ENCODE measurements around the gene CEP112. TPM values are rescaled to one million over a fixed set of nuclear protein-coding genes. Genes with fewer than 3 reads are reported as not detected.

CEP112 gene
- polyA plus RNA-seq, 1 donor: 4.4 TPM

DNA sequence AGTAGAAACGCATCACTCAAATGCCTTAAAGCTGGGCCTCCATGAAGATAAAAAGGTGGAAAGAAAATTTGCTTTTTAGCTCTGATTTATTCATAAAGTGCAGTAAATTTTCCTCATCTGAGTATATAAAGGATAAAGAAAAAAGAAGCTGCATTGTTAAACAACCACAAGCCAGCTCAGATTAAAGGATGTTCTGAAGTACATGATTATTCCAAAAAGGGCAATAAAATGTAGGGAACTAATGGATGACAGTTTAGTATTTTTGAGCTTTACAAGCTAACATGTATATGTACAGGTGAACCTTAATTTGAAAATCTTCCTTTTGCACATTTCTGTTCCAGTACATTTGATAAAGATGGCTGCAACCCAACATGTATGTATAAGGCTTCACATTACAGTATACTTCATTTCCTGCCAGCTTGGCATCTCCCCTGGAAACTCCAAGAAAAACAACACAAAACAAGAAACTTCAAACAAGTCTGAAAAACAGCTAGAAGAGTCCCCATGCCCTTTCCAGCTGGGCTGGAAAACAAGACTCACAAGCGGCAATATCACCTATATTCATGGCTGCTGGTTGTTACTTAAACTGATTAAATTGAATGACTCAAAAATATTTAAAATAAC is 225.7 kb downstream of the CEP112 start:
- no peak overlapping the region for H3K4me3 ChIP-seq (ENCODE audit: low read length)
- no peaks in the 10 kb centered on the region for H3K9me3 ChIP-seq (ENCODE audit: control insufficient read depth, low read depth, low read length)
- no peaks in the 10 kb centered on the region for H3K36me3 ChIP-seq (ENCODE audit: control insufficient read depth, insufficient read depth, low read length)
- no peak for DNase-seq
- no peak overlapping the region for H3K27ac ChIP-seq (ENCODE audit: low read length)
- no peaks in the 10 kb centered on the region for H3K4me1 ChIP-seq (ENCODE audit: control insufficient read depth, insufficient read depth, low read length)
- H3K27me3 ChIP-seq (ENCODE audit: control insufficient read depth, insufficient read depth, low read length): no peaks in the 10 kb centered on the region
- WGBS (ENCODE audit: insufficient coverage, low lambda C conversion rate): 100% methylated on average over 1 of the region's 2 CpGs

DNA sequence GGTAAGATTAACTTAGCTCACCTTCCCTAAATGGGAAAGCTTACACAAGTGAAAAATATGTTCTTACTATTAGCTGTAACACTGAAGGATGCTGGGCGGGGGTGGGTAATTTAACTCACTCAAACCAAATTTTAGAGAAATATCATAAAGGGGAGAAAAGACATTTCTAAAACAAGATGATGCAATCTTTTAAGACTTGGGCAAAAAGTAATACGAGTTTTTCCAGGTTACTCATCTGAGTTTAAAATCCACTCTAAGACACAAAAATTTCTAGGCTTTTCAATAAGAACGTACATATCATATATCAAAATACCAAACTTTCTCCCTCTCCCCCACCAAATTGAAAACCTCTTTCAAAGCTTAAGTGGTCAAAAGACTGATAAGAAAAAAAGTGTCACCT is 228.8 kb downstream of the CEP112 start:
- Histone ChIP-seq H3K4me3 (ENCODE audit: low read length) (no peak overlapping the region), H3K27ac (ENCODE audit: low read length) (no peak overlapping the region), H3K4me1 (ENCODE audit: control insufficient read depth, insufficient read depth, low read length) (no peaks in the 10 kb centered on the region), H3K9me3 (ENCODE audit: control insufficient read depth, low read depth, low read length) (peaks cover 11% of the 10 kb centered on the region), H3K27me3 (ENCODE audit: control insufficient read depth, insufficient read depth, low read length) (no peaks in the 10 kb centered on the region), H3K36me3 (ENCODE audit: control insufficient read depth, insufficient read depth, low read length) (no peaks in the 10 kb centered on the region)
- WGBS (ENCODE audit: insufficient coverage, low lambda C conversion rate): 100% methylated on average over 2 of the region's 3 CpGs
- no peak for DNase-seq

DNA sequence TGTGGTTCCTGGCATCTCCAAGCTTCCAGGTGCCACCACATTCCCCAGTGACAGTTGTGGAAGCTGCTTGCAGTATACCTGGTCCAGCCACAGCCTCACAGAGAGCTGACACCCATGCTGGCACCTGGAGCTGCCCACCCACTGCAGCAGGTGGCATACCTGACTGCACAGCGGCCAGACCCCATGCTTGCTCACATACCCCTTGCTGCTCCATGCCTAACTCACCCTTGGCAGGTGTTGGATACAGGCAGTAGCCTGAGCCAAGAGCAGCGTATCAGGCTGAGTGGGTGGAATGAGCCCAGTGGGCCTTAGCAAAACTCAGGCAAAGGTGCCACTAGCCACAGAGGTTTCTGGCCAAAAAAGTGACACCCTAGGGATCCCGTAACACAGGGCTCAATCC is 232.3 kb downstream of the CEP112 start:
- Histone ChIP-seq H3K27me3 (ENCODE audit: control insufficient read depth, insufficient read depth, low read length) (no peaks in the 10 kb centered on the region), H3K9me3 (ENCODE audit: control insufficient read depth, low read depth, low read length) (peaks cover 18% of the 10 kb centered on the region), H3K27ac (ENCODE audit: low read length) (no peak overlapping the region), H3K4me3 (ENCODE audit: low read length) (no peak overlapping the region), H3K4me1 (ENCODE audit: control insufficient read depth, insufficient read depth, low read length) (no peaks in the 10 kb centered on the region), H3K36me3 (ENCODE audit: control insufficient read depth, insufficient read depth, low read length) (no peaks in the 10 kb centered on the region)
- no peak for DNase-seq
- WGBS (ENCODE audit: insufficient coverage, low lambda C conversion rate): no CpG with 5 or more reads among the region's 3 CpGs

- Histone ChIP-seq H3K27ac (ENCODE audit: low read length) (no peak overlapping the region), H3K9me3 (ENCODE audit: control insufficient read depth, low read depth, low read length) (peaks cover 21% of the 10 kb centered on the region), H3K27me3 (ENCODE audit: control insufficient read depth, insufficient read depth, low read length) (no peaks in the 10 kb centered on the region), H3K4me1 (ENCODE audit: control insufficient read depth, insufficient read depth, low read length) (no peaks in the 10 kb centered on the region), H3K36me3 (ENCODE audit: control insufficient read depth, insufficient read depth, low read length) (no peaks in the 10 kb centered on the region), H3K4me3 (ENCODE audit: low read length) (no peak overlapping the region)
- WGBS (ENCODE audit: insufficient coverage, low lambda C conversion rate): 88% methylated on average over 1 of the region's 1 CpG
- DNase-seq: no peak
Measured at GRCh38 chr17:65956814-65957213, 235.1 kb downstream of the CEP112 start.

DNA sequence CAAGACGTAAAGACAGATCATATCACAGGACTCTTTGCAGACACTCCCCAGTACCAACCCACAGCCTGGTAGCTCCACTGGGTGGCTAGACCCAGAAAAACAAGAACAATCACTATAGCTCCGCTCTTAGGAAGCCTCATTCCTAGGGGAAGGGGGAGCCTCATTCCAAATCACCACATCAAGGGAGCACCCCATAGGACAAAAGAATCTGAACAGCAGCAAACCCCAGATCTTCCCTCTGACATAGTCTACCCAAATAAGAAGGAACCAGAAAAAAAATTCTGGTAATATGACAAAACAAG is 237.8 kb downstream of the CEP112 start:
- H3K4me3 ChIP-seq (ENCODE audit: low read length): no peak overlapping the region

GRCh38 chr17:65953316-65954147 is 238.4 kb downstream of the CEP112 start:
- Histone ChIP-seq H3K36me3 (ENCODE audit: control insufficient read depth, insufficient read depth, low read length) (no peaks in the 10 kb centered on the region), H3K4me1 (ENCODE audit: control insufficient read depth, insufficient read depth, low read length) (no peaks in the 10 kb centered on the region)
- no CpG with 5 or more reads among the region's 11 CpGs for WGBS (ENCODE audit: insufficient coverage, low lambda C conversion rate)

More for the DNA sequence above, 237.8 kb downstream of the CEP112 start:
- no peak for DNase-seq
- Histone ChIP-seq H3K36me3 (ENCODE audit: control insufficient read depth, insufficient read depth, low read length) (no peaks in the 10 kb centered on the region), H3K27me3 (ENCODE audit: control insufficient read depth, insufficient read depth, low read length) (no peaks in the 10 kb centered on the region), H3K27ac (ENCODE audit: low read length) (no peak overlapping the region), H3K4me1 (ENCODE audit: control insufficient read depth, insufficient read depth, low read length) (no peaks in the 10 kb centered on the region), H3K9me3 (ENCODE audit: control insufficient read depth, low read depth, low read length) (peaks cover 17% of the 10 kb centered on the region)
- WGBS (ENCODE audit: insufficient coverage, low lambda C conversion rate): no CpG with 5 or more reads among the region's 2 CpGs

DNA sequence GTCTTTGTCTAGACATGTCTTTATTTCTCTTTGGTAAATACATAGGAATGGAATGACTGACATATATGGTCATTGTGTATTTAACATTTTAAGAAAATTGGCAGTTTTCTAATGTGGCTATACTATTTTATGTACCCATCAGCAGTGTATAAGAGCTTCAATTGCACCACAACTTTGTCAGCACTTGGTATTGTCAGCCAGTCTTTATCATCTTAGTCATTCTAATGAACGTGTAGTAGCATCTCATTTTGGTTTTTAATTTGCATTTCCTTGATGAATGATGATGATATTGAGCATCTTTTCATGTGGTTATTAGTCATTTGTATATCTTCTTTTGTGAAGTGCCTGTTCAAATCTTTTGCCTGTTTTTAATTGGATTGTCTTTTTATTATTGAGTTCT is 239.3 kb downstream of the CEP112 start:
- no peak overlapping the region for H3K4me3 ChIP-seq (ENCODE audit: low read length)
- no peak overlapping the region for H3K27ac ChIP-seq (ENCODE audit: low read length)
- no CpG with 5 or more reads among the region's 1 CpG for WGBS (ENCODE audit: insufficient coverage, low lambda C conversion rate)
- no peaks in the 10 kb centered on the region for H3K27me3 ChIP-seq (ENCODE audit: control insufficient read depth, insufficient read depth, low read length)
- DNase-seq: no peak
- peaks cover 9% of the 10 kb centered on the region for H3K9me3 ChIP-seq (ENCODE audit: control insufficient read depth, low read depth, low read length)
- no peaks in the 10 kb centered on the region for H3K36me3 ChIP-seq (ENCODE audit: control insufficient read depth, insufficient read depth, low read length)
- H3K4me1 ChIP-seq (ENCODE audit: control insufficient read depth, insufficient read depth, low read length): no peaks in the 10 kb centered on the region

More at GRCh38 chr17:65953316-65954147, 238.4 kb downstream of the CEP112 start:
- no peak overlapping the region for H3K27ac ChIP-seq (ENCODE audit: low read length)
- no peak for DNase-seq
- H3K4me3 ChIP-seq (ENCODE audit: low read length): no peak overlapping the region
- no peaks in the 10 kb centered on the region for H3K27me3 ChIP-seq (ENCODE audit: control insufficient read depth, insufficient read depth, low read length)
- peaks cover 13% of the 10 kb centered on the region for H3K9me3 ChIP-seq (ENCODE audit: control insufficient read depth, low read depth, low read length)

DNA sequence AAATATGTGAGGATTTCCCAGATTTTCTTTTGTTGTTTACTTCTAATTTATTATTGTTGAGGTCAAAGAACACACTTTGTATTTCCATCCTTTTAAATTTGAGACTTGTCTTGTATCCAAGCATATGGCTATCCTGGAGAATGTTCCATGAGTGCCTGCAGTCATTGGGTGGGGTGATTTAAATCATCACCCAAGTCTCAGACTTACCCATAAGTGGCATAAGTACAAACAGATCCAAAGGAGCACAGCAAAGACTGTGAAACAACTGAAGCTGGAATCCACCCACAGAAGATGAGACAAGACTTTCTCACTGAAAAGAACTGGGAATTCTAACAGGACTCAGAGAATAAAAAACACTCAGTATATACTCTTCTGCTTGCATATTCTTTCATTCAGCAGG is 239.9 kb downstream of the CEP112 start:
- Histone ChIP-seq H3K4me1 (ENCODE audit: control insufficient read depth, insufficient read depth, low read length) (no peaks in the 10 kb centered on the region), H3K27ac (ENCODE audit: low read length) (no peak overlapping the region), H3K36me3 (ENCODE audit: control insufficient read depth, insufficient read depth, low read length) (no peaks in the 10 kb centered on the region), H3K27me3 (ENCODE audit: control insufficient read depth, insufficient read depth, low read length) (no peaks in the 10 kb centered on the region), H3K4me3 (ENCODE audit: low read length) (no peak overlapping the region), H3K9me3 (ENCODE audit: control insufficient read depth, low read depth, low read length) (peaks cover 4% of the 10 kb centered on the region)
- DNase-seq: no peak

DNA sequence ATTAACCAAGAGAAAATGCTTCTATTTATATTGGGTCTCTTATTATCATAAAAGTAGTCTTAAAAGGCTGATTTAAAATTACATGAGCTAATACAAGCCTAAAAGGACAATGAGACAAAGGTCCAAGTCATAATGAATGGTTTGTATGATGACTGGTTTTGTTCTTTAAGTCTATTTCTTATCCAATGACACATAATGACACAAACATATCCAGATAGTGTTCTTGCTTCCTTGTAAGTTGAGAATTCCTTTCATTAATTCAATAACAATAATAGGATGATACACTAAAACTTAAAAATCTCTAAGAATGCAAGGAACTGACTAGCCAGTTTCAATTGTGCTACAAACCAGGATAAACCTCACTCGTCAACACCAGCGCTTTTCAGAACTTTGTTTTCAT is 244.1 kb downstream of the CEP112 start:
- no peaks in the 10 kb centered on the region for H3K4me1 ChIP-seq (ENCODE audit: control insufficient read depth, insufficient read depth, low read length)
- no peak overlapping the region for H3K27ac ChIP-seq (ENCODE audit: low read length)
- WGBS (ENCODE audit: insufficient coverage, low lambda C conversion rate): 100% methylated on average over 1 of the region's 2 CpGs
- no peak overlapping the region for H3K4me3 ChIP-seq (ENCODE audit: low read length)
- H3K27me3 ChIP-seq (ENCODE audit: control insufficient read depth, insufficient read depth, low read length): no peaks in the 10 kb centered on the region
- DNase-seq: no peak
- no peaks in the 10 kb centered on the region for H3K36me3 ChIP-seq (ENCODE audit: control insufficient read depth, insufficient read depth, low read length)
- no peaks in the 10 kb centered on the region for H3K9me3 ChIP-seq (ENCODE audit: control insufficient read depth, low read depth, low read length)

GRCh38 chr17:65942592-65942991 is 249.3 kb downstream of the CEP112 start:
- Histone ChIP-seq H3K27me3 (ENCODE audit: control insufficient read depth, insufficient read depth, low read length) (no peaks in the 10 kb centered on the region), H3K36me3 (ENCODE audit: control insufficient read depth, insufficient read depth, low read length) (no peaks in the 10 kb centered on the region), H3K4me3 (ENCODE audit: low read length) (no peak overlapping the region), H3K9me3 (ENCODE audit: control insufficient read depth, low read depth, low read length) (no peaks in the 10 kb centered on the region), H3K4me1 (ENCODE audit: control insufficient read depth, insufficient read depth, low read length) (no peaks in the 10 kb centered on the region), H3K27ac (ENCODE audit: low read length) (no peak overlapping the region)
- WGBS (ENCODE audit: insufficient coverage, low lambda C conversion rate): no CpG with 5 or more reads among the region's 1 CpG
- no peak for DNase-seq
